CD14-positive monocyte (primary cell): ENCODE measurements around the gene MKRN2OS. TPM values are rescaled to one million over a fixed set of nuclear protein-coding genes. Genes with fewer than 3 reads are reported as not detected.
A peak's percentile ranks its signal among the peaks of the same experiment; 100 is the strongest.

Source experiments
- DNase-seq, 3 donors: peaks; one replicate each; pipeline ENCODE4 v3.0.0-alpha.2; 2011 to 2022
- H2AFZ ChIP-seq: 2 replicates; pipeline ENCODE4 v1.6.0; 2012; ENCODE audit warnings: mild to moderate bottlenecking, low read depth, low read length, inconsistent platforms; ENCODE audit not compliant: insufficient read depth, poor library complexity, severe bottlenecking
- H3K27ac ChIP-seq, 2 donors: 1 replicate in 1 of 2; 2 replicates in 1 of 2; pipeline ENCODE4 v1.5.1; 2012 to 2013; ENCODE audit warnings: low read length in 2 of 2, control low read depth in 1 of 2, inconsistent platforms in 1 of 2, low read depth in 1 of 2, mild to moderate bottlenecking in 1 of 2
- H3K27me3 ChIP-seq, 2 donors: one replicate each; pipeline versions ENCODE4 v1.6.0 to v1.6.1; 2011 to 2013; ENCODE audit warnings: low read length in 2 of 2; ENCODE audit not compliant: control insufficient read depth in 2 of 2, insufficient read depth in 2 of 2
- H3K36me3 ChIP-seq, 2 donors: replicated peaks in 1 of 2; 1 replicate in 1 of 2; 2 replicates in 1 of 2; pipeline versions ENCODE4 v1.5.1 to v1.6.1; 2012 to 2013; ENCODE audit warnings: low read length in 2 of 2, control low read depth in 1 of 2, inconsistent platforms in 1 of 2, mild to moderate bottlenecking in 1 of 2; ENCODE audit not compliant: insufficient read depth in 2 of 2, control insufficient read depth in 1 of 2
- H3K4me1 ChIP-seq, 2 donors: 1 replicate in 1 of 2; 2 replicates in 1 of 2; pipeline versions ENCODE4 v1.5.1 to v1.6.1; 2012 to 2013; ENCODE audit warnings: low read length in 2 of 2, control low read depth in 1 of 2, inconsistent platforms in 1 of 2, mild to moderate bottlenecking in 1 of 2, moderate library complexity in 1 of 2; ENCODE audit not compliant: insufficient read depth in 2 of 2, control insufficient read depth in 1 of 2
- H3K4me2 ChIP-seq: replicated peaks from 2 replicates; pipeline ENCODE3; 2012; ENCODE audit warnings: low read length, moderate library complexity, mild to moderate bottlenecking; ENCODE audit not compliant: poor library complexity, severe bottlenecking; ENCODE audit errors: extremely low read depth
- H3K4me3 ChIP-seq, 3 experiments: fragments of 200-600 bp in 1 of 3; sonication (generic) in 1 of 3; replicated peaks in 1 of 3; 1 replicate in 2 of 3; 2 replicates in 1 of 3; pipeline ENCODE4 v1.5.1; 2011 to 2013; ENCODE audit warnings: low read length in 3 of 3, mild to moderate bottlenecking in 3 of 3, control low read depth in 2 of 3, low read depth in 2 of 3, inconsistent platforms in 1 of 3, moderate library complexity in 1 of 3
- H3K79me2 ChIP-seq: 2 replicates; pipeline ENCODE4 v1.6.0; 2012; ENCODE audit warnings: mild to moderate bottlenecking, control low read depth, inconsistent platforms, low read length, moderate library complexity; ENCODE audit not compliant: insufficient read depth
- H3K9ac ChIP-seq: 2 replicates; pipeline ENCODE4 v1.6.0; 2017; ENCODE audit warnings: low read length, mild to moderate bottlenecking; ENCODE audit not compliant: insufficient read depth, poor library complexity, severe bottlenecking
- H3K9me3 ChIP-seq, 2 donors: replicated peaks in 1 of 2; 1 replicate in 1 of 2; 2 replicates in 1 of 2; pipeline versions ENCODE4 v1.5.1 to v1.6.1; 2012 to 2013; ENCODE audit warnings: low read length in 2 of 2, control low read depth in 1 of 2; ENCODE audit not compliant: control insufficient read depth in 1 of 2, insufficient read depth in 1 of 2
- H4K20me1 ChIP-seq: 2 replicates; pipeline ENCODE4 v1.6.0; 2012; ENCODE audit warnings: mild to moderate bottlenecking, low read length, control low read depth, moderate library complexity; ENCODE audit not compliant: insufficient read depth
- H3K27ac Mint-ChIP-seq, 7 donors: one replicate each; pipeline ENCODE4 v1.8.0; 2020; ENCODE audit warnings: mild to moderate bottlenecking in 7 of 7, mixed read lengths in 7 of 7, moderate library complexity in 6 of 7, inconsistent platforms in 2 of 7
- H3K27me3 Mint-ChIP-seq, 3 donors: one replicate each; pipeline ENCODE4 v1.8.0; 2021 to 2022; ENCODE audit warnings: low read depth in 3 of 3, mild to moderate bottlenecking in 3 of 3, mixed read lengths in 3 of 3, moderate library complexity in 3 of 3, inconsistent platforms in 1 of 3
- H3K36me3 Mint-ChIP-seq, 2 donors: one replicate each; pipeline ENCODE4 v1.8.0; 2020; ENCODE audit warnings: mixed read lengths in 2 of 2, inconsistent platforms in 1 of 2, mild to moderate bottlenecking in 1 of 2
- H3K4me1 Mint-ChIP-seq: one replicate; pipeline ENCODE4 v1.8.0; 2020; ENCODE audit warnings: mild to moderate bottlenecking, mixed read lengths
- H3K4me3 Mint-ChIP-seq, 2 donors: one replicate each; pipeline ENCODE4 v1.8.0; 2020; ENCODE audit warnings: mild to moderate bottlenecking in 2 of 2, mixed read lengths in 2 of 2, moderate library complexity in 1 of 2
- H3K9me3 Mint-ChIP-seq, 7 donors: one replicate each; pipeline ENCODE4 v1.8.0; 2020 to 2022; ENCODE audit warnings: mixed read lengths in 7 of 7, mild to moderate bottlenecking in 6 of 7, moderate library complexity in 6 of 7, inconsistent platforms in 2 of 7
- CTCF ChIP-seq: fragments of 200-600 bp; IDR thresholded peaks from one replicate; pipeline ENCODE4 v1.8.0; 2022; ENCODE audit warnings: antibody characterized with exemption, mild to moderate bottlenecking
- WGBS: methylation state at CpG from one replicate; pipeline ENCODE4 v1.1.5; 2013; ENCODE audit warnings: missing lambda C conversion rate; ENCODE audit not compliant: insufficient coverage; 5-methylcytosine and 5-hydroxymethylcytosine counted together
- intact Hi-C, 2 donors: fragments of 100-400 bp; cut with micrococcal nuclease; formaldehyde crosslinking; loops; one replicate each; pipeline versions ENCODE4 v1.15.0 to v1.15.1; 2023
- polyA plus RNA-seq, 3 donors: library from polyadenylated mRNA; depleted of rRNA in 1 of 3; unstranded in 2 of 3; stranded (reverse) in 1 of 3; fragments of 300-500 nt in 2 of 3; fragments of >200 nt in 1 of 3; fragmentation: Illumina TruSeq in 2 of 3; gene quantifications; 1 replicate in 2 of 3; 2 replicates in 1 of 3; pipeline ENCODE4 v1.2.3, GENCODE V29; 2012 to 2021

Gene MKRN2OS
- polyA plus RNA-seq, 3 donors = not detected

- no peak overlapping the region for H3K4me3 ChIP-seq
- H4K20me1 ChIP-seq = peaks cover 26% of the 10 kb centered on the region
- peak; percentile 8 for TF ChIP-seq CTCF
- peaks cover 8% of the 10 kb centered on the region for H3K4me1 Mint-ChIP-seq
- H3K9ac ChIP-seq = no peak overlapping the region
- no peaks in the 10 kb centered on the region for H3K27me3 ChIP-seq
- no CpG with 5 or more reads among the region's 2 CpGs for WGBS
- H3K9me3 ChIP-seq = no peaks in the 10 kb centered on the region
- DNase-seq = no peak
- peaks cover 0 to 1% (median 0%) of the 10 kb centered on the region in 7 donors for H3K9me3 Mint-ChIP-seq
- peaks cover 82 to 94% of the 10 kb centered on the region in 2 donors for H3K36me3 ChIP-seq
- H3K4me3 Mint-ChIP-seq = no peak overlapping the region
- H3K79me2 ChIP-seq = no peaks in the 10 kb centered on the region
- no peak overlapping the region for H3K4me2 ChIP-seq
- no peaks in the 10 kb centered on the region for H3K4me1 ChIP-seq
- no peak overlapping the region for H3K27ac ChIP-seq
- H2AFZ ChIP-seq = no peak overlapping the region
- H3K27me3 Mint-ChIP-seq = no peaks in the 10 kb centered on the region
- H3K36me3 Mint-ChIP-seq = peaks cover 79 to 92% of the 10 kb centered on the region in 2 donors
- H3K27ac Mint-ChIP-seq = peak overlapping the region in 1 of 7 donors; percentile 43
- intact Hi-C loops = no loop called here
Measured at GRCh38 chr3:12578742-12579141, 33.4 kb upstream of the MKRN2OS start.

GRCh38 chr3:12577379-12577778 lies 32.1 kb upstream of the MKRN2OS start:
- H3K4me1 ChIP-seq = no peaks in the 10 kb centered on the region
- peak overlapping the region in 1 of 7 donors; percentile 2 for H3K27ac Mint-ChIP-seq
- no peak for TF ChIP-seq CTCF
- 100% methylated on average over 3 of the region's 5 CpGs for WGBS
- no peaks in the 10 kb centered on the region for H3K9me3 ChIP-seq
- DNase-seq = no peak
- H3K9ac ChIP-seq = no peak overlapping the region
- intact Hi-C loops = no loop called here
- H3K27ac ChIP-seq = peak overlapping the region in 1 of 2 donors; percentile 31
- no peaks in the 10 kb centered on the region for H3K27me3 ChIP-seq
- H3K4me2 ChIP-seq = no peak overlapping the region
- peaks cover 15% of the 10 kb centered on the region for H4K20me1 ChIP-seq
- H2AFZ ChIP-seq = no peak overlapping the region
- peaks cover 80 to 93% of the 10 kb centered on the region in 2 donors for H3K36me3 ChIP-seq
- H3K36me3 Mint-ChIP-seq = peaks cover 78 to 95% of the 10 kb centered on the region in 2 donors
- H3K4me3 ChIP-seq = no peak overlapping the region
- H3K27me3 Mint-ChIP-seq = no peaks in the 10 kb centered on the region
- peaks cover 0 to 1% (median 0%) of the 10 kb centered on the region in 7 donors for H3K9me3 Mint-ChIP-seq
- no peak overlapping the region for H3K4me3 Mint-ChIP-seq
- no peaks in the 10 kb centered on the region for H3K79me2 ChIP-seq
- peaks cover 8% of the 10 kb centered on the region for H3K4me1 Mint-ChIP-seq
